Fibroblast of peridontal ligament (primary cell): ENCODE measurements around the gene RNU5B-1.

Experiments used
- DNase-seq: peaks from one replicate; pipeline ENCODE4 v3.0.0-alpha.2; 2010; ENCODE audit errors: extremely low read depth

The RNU5B-1 gene

GRCh38 chr15:65304381-65305149 lies at the start of gene RNU5B-1:
Gene RNU5B-1 (plus strand): TSS chr15:65304677.
- DNase-seq, result peak; percentile 99

DNA sequence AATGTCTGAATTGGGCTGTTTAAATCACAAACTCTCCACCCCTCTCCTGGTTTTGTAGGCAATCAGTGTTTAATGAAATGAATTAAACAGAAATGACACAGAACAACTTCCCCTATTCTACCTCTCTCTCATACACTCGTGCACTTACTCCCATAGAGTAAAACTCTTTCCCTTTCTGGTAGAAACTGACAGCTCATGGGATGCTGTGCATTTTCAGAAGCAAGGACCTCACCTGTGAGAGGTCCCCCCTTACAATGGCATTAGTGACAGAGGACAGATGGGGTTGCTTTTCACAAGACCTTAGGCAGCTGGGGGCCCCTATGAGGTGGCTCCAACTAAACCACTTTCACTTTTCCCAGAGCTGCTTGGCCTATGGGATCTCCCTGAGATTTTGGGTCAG lies 49.7 kb upstream of the RNU5B-1 start:
- no peak for DNase-seq

GRCh38 chr15:65255486-65256140 lies 48.9 kb upstream of the RNU5B-1 start:
- DNase-seq, result no peak

DNA sequence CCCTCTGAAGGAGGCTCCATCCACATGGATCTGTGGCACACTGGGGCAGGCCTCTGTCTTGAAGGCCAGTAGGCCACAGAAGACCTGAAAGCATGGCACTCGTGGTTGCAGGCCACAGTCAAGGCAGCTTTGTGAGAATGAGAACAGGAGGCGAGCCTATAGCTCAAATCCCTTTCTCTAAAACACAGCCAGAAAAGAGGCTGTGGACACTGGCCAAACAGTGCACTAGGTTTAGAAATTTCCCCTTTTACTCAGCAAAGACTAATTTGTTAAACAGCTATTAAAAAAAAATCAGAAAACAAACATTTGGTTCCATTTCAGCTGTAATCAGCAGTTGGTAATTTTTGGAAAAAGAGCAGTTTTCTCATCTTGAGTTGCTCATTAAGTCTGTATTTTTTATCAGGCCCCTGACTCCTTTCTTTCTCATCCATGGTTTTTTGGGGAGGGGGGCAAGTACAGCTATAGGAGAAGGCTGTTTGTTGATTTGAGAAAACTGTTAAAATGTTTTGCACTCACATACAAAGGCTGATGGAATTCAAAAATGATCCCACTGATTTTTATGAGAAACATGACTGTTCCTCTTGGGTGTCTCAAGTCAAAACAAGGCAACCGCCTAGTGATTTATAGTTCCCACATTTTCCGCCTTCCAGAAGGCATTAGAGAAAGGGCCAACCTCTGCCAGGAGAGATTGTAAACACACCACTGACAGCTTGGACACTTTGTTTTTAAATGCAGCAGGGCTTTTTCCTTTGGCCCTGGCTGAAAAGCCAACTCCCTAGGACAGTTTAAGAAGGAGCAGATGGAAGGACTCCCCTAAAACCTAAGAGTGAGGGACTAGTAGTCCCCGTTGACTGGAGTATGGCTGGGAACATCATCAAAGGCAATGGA lies 45.9 kb upstream of the RNU5B-1 start:
- no peak for DNase-seq

DNA sequence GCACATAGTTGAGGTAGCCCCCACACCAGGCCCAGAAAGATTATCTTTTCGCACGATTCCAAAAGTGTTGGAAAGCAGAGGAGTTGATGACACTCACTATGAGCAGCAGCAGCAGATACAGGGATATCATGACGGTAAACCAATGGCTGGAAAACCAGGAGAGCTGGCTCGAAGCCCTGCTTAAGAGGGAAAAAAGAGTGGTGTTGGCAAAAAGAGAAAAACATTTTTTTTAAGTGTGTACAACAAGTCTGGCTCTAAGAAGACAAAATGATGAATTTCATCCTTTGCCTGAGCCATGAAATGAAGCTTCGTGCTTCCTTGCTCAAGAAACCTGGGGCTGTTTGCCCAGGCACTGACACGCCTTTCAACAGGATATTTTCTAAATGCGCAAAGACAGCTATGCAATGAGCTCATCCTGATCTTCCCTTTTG lies 45.1 kb upstream of the RNU5B-1 start:
- no peak for DNase-seq

GRCh38 chr15:65260968-65261367 lies 43.5 kb upstream of the RNU5B-1 start:
- no peak for DNase-seq

- DNase-seq, result peak; percentile 18
These were observed 41.2 kb upstream of the RNU5B-1 start for GRCh38 chr15:65263313-65263712.

DNA sequence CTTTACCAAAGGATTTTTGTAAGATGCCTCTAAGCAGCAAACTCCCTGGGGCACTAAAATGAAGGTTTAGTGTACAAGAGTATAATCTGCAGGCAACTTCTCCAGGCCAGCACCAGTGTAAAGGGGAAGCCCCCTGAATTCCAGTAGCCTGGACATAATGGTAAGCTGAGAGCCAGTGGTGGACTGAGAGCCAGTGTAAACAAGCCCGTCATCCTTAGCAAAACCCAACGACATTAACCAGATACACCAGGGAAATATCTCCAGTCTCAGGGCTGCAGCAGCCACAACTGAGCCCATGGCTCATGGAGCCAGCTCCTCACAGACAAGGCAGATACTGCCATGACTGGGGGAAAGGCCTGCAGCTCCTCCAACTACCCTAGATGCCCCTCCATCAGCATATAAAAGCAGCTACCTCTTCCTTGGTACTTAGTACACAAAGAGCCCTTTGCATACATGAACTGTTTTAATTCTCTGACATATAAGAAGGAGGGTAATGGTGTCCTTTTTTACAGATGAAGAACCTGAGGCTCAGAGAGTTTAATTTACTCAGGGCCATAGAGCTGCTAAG lies 39.5 kb upstream of the RNU5B-1 start:
- DNase-seq, result no peak

DNA sequence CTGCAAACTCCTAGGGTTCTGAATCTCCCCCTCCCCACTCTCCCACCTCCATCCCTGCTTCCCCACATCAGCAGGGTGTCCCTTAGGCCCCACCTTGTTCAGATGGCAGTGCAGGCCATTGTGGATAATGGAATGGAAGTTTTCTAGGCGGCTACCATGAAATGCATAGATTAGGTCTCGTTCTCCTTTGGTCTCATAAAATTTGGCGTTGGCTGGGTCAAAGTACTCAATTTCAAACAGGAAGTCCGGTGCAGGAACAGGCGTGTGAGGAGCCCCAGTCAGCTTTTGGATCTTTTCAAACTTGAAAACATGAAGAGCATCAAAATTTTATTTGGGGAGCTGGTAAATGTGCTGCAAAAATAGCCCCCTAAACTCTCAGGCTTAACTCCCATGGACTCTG lies 38.0 kb upstream of the RNU5B-1 start:
- no peak for DNase-seq

- DNase-seq, result no peak
These were observed 36.1 kb upstream of the RNU5B-1 start for GRCh38 chr15:65268411-65268810.

DNA sequence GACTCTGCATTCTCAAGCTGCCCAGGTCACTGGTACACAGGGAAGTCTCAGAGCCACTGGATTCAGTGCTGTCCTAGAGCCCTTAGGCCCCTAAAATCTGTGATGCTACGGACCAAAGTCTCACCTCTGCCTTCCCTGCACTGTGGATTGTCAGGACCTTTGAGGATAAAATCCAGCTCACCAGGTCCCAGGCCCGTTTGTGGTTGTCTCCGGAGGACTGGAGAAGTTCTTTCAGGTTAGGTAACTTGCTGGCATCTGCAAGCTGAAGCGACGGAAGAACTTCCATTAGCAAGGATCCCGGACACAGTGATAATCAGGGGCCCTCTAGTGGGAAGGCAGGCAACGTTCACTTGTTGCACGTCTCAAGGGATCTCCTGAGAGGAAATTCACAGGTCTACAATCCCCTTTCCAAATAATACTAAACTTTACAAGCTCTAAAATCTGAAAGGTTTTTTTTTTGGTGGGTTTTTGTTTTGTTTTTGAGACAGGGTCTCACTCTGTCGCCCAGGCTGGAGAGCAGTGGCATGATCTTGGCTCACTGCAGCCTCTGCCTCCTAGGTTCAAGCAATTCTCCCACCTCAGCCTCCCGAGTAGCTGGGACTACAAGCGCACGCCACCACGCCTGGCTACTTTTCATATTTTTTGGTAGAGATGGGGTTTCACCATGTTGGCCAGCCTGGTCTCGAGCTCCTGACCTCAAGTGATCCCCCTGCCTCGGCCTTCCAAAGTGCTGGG lies 33.5 kb upstream of the RNU5B-1 start:
- peak; percentile 85 for DNase-seq

DNA sequence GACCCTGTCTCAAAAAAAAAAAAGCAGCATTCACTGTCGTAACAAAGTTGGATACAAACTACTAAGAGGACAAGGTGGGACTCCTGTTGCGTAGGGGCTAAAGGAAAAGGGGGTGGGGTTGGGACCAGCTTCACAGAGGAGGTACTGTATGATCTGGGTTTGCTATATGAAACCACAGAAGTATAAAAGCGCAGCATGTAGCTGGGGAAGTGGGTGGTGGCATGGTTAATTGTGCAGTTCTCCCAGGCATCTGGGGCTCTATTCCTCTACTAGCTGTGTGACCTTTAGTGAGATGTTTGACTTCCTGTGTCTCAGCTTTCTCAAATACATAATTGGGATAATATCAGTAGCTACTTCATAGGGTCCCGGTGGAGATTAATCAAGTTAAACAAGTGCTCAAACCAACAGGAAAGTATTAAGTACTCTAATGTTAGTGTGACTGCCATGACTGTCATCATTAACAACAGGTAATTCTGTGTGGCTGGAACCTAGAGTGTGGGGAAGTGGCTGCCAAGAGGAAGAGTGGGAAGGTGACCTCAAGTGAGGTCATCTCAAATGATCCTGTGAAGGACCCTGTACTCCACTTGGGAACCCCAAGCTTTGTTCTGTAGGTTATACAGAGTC lies 29.3 kb upstream of the RNU5B-1 start:
- DNase-seq, result no peak

- no peak for DNase-seq
These were observed 28.8 kb upstream of the RNU5B-1 start for GRCh38 chr15:65275728-65276126.

GRCh38 chr15:65277015-65277414 lies 27.5 kb upstream of the RNU5B-1 start:
- no peak for DNase-seq

GRCh38 chr15:65278480-65278879 lies 26.0 kb upstream of the RNU5B-1 start:
- DNase-seq, result no peak

DNA sequence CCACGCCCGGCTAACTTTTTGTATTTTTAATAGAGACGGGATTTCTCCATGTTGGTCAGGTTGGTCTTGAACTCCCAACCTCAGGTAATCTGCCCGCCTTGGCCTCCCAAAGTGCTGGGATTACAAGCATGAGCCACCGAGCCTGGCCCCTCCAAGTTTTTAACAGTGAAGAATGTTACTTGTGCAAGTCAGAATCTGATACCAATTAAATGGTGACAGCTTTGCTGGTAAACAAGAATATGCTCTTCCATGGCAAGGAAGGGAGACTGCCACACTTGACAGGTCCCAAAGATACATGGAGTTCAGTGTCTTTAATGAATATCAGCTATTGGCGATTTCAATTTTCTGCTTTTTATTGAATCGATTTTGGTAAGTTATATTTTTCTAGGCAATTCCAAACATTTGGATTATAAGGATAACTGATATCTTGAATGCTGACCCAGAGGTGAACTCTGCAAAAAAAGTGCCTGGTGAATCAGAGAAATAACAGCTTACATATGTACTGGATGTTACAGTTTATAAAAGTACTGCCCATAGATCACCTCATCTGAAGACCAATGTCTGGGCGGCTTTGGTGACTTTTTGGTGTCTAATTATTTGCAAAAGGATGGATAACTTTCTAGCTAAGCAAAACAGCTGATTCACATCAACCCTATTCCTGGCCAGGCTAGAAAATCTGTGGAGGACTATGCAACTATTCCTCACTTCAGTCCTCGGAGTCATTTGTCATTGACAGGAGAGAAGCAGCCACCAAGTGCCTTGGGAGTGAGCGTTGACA lies 19.0 kb upstream of the RNU5B-1 start:
- DNase-seq, result peak; percentile 68

- no peak for DNase-seq
These were observed 18.3 kb upstream of the RNU5B-1 start for GRCh38 chr15:65286069-65286703.

- peak; percentile 53 for DNase-seq
These were observed 17.6 kb upstream of the RNU5B-1 start, which contains the start of gene PARP16 for GRCh38 chr15:65286704-65287519. Gene PARP16 (minus strand): TSS chr15:65286883. CDS start chr15:65286426, 457 bp downstream.

GRCh38 chr15:65287520-65287855 lies 17.0 kb upstream of the RNU5B-1 start:
- DNase-seq, result no peak
